NCI-H774 (cell line): Measurements from ENCODE around the gene MEGF11.
"Not testable (repeated sequence)": the region's sequence is repeated elsewhere in the genome, so short reads cannot be mapped to it uniquely, and the experiment has no call there.

Experiments
- DNase-seq: peaks from one replicate; lab custom pipeline; 2025; lab: John Stamatoyannopoulos, UW

Gene MEGF11

DNA sequence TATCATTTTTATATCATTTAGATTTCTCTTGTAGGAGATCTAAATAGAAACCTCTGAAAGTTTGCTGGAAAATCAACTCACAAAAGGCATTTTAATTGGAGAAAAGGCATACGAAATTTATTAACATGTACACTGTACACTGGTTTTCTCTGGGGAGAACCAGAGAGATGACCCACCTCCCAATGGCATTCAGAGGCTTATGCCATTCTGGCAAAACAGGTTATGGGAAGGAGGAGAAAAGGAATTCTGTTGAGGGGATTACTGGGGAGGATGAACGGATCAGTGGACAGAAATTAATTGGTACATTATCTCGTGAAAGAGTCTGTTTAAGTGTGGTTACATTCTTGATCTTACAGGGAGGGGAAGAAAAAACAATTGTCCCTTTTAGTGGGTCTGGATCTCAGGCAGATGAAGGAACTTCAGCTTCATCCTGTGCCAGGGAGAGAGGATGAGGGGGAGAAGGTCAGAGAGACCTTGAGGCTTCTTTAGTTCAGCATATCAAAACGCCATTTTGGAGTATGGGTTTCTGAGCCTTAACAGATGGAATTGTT is 367.8 kb downstream of the MEGF11 start:
- no peak for DNase-seq

DNA sequence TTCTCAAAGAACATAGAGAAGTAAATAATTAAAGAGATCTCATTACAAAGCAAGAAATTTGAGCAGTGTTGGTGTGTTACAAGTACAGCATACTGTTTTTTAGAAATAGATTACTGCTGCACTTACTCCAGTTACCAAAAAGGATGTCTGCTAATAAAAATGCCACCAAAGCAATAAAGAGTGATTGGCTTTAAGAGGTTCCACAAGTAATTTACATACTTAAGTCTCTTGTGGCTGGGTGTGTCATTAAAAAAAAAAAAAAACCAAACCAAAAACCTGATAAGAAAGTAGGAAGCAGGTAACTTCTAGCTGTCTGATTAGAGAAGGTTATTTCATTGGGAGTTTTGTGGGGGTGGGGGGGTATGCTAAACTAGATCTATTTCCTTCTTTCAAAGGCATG is 369.0 kb downstream of the MEGF11 start:
- DNase-seq, result no peak

DNA sequence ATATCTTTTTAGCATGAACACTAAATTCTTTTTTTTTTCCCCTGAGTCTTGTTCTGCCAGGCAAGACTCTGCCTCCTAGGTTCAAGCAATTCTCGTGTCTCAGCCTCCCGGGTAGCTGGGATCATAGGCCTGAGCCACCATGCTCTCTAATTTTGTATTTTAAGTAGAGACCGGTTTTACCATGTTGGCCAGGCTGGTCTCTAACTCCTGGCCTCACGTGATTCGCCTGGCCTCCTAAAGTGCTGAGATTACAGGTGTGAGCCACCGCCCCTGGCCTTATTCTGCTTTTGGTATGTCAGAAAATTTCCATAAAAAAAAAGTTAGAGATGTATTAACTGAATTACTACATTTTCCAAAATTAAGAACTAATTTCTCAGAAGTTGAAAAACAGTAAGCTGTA is 370.0 kb downstream of the MEGF11 start:
- no peak for DNase-seq

DNA sequence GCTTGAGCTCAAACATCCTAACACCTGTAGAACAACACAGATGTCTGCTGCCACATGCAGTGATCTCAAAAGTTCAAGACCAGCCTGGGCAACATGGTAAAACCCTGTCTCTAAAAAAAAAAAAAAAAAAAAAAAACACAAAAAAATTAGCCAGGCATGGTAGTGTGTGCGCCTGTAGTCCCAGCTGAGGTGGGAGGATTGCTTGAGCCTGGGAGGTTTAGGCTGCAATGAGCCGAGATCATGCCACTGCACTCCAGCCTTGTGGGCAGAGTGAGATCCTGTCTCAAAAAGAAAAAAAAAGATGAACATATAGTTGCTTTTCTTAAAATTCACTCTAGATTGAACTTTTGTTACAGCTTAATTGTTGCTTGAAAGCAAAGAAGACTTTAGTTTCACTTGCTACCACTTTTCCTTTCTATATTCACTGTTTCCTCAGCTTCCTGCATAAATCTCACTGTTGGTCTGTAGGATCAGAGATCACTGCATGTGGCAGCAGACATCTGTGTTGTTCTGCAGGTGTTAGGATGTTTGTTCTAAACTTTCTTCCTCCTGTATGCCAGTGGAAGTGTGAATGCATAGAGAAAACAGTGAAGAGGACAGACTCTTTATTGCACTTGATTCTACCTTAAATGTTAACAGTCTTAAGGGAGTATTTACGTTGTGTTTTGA is 371.6 kb downstream of the MEGF11 start:
- no peak for DNase-seq

DNA sequence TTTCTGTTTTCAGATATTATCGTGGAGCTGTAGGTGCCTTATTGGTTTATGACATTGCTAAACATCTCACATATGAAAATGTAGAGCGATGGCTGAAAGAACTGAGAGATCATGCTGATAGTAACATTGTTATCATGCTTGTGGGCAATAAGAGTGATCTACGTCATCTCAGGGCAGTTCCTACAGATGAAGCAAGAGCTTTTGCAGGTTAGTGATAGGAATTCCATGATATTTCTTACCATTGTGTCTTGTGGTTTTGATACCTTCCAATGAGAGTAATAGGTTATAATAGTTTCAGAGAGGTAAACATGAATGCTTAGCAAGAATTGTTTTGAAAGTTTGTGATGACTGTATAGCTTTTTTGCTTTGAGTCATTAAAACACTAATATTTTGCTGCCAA is 375.8 kb downstream of the MEGF11 start:
- DNase-seq, result no peak

DNA sequence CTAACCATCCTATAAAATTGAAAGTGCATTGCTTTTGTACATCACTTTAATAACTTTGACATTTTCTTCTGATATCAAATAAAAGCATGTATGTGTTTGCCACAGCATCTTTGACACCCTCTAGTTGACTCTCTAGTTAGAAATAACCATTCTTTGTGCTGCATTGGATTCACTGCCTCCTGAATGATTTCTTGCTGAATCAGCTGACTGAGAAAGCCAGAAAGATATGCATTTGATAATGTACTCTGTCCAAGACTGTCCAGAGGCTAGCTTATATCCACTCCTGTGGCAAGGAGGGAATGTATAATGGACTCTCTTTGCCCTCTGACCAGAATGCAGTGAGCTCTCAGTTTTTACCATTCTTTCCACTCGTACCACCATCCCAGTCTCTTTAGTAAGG is 378.1 kb downstream of the MEGF11 start:
- no peak for DNase-seq

DNA sequence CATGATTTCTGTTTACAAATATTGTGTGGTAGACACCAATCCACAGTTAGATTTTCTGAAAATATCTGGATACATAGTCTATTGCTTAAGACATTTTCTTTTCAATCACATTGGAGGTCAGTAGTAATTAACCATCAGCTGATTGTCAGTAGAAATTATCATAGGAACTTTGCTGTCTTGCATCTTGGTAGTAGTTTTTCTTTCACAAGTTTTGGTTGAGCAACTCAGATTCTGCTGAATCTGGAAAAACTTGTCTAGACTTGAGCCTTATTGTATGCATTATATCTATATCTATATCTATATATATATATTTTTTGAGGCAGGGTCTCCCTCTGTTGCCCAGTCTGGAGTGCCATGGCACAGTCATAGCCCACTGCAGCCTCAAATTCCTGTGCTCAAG is 380.3 kb downstream of the MEGF11 start:
- DNase-seq, result no peak

DNA sequence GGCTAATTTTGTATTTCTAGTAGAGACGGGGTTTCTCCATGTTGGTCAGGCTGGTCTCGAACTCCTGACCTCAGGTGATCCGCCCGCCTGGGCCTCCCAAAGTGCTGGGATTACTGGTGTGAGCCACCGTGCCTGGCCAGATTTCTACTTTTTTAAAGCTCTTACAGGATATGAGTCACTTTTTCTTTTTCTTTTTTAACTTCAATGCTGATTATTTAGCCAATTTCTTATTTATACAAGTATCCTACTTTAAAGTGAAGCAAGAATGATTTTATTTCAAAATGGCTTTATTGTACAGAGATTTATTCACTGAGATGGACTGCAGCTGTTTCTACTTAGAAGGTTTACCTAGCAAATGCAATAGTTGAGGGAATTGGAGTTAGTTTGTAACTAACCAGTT is 381.0 kb downstream of the MEGF11 start:
- not testable (repeated sequence) for DNase-seq

DNA sequence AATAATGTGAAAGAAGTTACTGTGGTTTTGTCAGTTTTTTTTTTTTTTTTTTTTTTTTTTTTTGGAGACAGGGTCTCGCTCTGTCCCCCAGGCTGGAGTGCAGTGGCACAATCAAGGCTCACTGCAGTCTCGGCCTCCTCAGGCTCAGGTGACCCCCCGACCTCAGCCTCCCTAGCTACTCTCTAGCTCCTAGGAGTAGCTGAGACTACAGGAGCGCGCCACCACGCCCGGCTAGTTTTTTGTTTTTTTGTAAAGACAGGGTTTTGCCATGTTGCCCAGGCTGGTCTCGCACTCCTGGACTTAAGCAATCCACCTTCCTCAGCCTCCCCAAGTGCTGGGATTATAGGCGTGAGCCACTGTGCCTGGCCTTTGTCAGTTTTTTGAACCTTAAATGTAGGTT is 381.7 kb downstream of the MEGF11 start:
- DNase-seq, result not testable (repeated sequence)

DNA sequence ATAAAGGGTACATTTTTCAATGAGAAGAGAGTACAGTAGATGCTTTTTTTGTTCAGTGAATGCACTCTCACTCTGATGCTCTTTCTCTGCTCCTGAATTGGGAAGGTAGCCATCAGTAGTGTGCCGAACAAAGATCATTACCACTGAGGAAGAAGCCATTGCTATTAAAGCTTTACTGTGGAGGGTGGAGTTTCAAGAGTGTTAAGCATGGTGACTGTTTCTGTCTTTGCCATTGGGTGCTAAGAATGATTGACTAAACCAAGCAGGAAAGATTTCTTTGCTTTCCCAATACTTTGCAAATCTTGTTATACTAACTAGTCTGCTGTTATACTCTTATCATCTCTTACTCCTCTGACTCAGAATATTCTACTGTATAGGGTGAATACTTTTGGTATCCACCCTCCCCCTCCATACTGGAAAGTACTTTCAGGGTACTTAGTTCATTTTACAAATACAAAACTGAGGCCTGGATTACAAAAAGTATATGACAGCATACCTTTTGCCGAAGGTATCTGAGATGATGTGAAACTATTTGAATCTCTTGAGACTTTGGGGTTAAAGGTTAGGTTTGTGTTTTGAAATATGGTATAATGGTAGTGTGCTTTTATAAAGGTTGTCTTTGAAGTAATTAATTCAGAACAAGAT is 382.5 kb downstream of the MEGF11 start:
- DNase-seq, result no peak

DNA sequence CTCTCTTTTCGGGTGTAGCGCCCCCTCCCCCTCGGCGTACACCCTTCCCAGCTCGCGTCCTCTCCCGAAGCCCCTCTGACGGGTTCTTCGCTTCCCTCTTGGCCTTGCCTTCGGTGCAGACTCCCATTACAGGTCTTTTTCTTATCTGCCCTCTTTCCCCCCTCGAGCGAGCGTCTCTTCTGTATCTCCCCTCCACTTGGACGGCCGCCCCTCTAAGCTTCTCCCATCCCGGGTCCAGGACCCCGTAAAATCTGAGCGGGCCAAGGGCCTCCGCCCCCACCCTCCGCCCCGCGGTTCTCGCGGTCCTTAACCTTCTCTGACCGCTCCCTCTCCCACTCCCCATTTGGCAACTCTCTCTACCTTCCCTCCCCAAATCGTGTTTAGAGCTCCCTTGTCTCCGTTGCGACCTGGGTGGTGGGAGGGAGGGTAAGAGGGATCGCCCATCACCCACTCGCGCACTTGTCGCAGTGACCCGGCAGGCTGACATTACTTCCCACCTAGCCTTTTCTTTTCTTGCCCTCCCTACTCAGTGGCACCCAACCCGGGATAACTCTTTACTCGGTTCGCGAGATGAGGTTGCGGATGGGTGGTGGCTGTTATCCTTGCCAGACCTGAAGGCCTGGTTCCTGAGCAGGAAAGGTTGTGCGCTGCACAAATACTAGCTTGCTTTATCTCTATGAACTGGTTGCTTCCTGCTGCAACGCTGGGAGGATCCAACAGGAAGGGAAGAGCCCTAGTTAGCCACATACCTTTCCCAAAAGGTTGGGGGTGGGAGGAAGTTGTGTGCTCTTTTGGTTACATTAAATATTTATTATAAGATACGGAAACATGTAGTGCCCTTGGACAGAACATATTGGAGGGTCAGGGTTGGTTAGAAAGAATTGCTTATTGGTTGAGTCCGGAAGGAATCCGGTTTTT is 383.3 kb downstream of the MEGF11 start:
- DNase-seq, result peak; percentile 3

DNA sequence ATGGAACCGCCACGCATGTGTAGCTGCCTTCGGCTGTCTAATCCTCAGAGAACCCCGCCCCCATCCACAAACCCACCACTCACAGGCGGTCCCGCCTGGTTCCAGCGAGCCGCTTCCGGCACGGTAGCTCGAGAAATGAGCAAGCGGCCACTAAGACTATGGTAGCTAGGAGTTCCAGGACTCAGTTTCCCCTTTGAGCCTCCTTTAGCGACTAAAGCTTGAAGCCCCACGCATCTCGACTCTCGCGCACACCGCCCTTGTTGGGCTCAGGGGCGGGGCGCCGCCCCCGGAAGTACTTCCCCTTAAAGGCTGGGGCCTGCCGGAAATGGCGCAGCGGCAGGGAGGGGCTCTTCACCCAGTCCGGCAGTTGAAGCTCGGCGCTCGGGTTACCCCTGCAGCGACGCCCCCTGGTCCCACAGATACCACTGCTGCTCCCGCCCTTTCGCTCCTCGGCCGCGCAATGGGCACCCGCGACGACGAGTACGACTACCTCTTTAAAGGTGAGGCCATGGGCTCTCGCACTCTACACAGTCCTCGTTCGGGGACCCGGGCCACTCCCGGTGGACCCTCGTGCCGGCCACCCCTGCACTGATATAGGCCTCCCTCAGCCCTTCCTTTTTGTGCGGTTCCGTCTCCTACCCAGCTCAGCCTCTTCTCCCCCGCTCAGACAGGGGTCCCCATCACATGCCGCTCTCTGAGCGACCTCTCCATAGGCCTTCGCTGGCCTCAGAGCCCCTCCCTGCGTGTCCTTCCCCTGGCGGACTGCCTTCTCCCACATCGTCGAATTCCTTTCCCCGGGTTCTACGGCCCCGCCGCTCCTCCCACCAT is 384.2 kb downstream of the MEGF11 start, which contains the start of gene RAB11A:
Gene RAB11A, plus strand, starts transcription at position 366 of the 828 bp plus-strand sequence. Its CDS starts 95 bp downstream, at position 461.
- DNase-seq, result peak; percentile 93

DNA sequence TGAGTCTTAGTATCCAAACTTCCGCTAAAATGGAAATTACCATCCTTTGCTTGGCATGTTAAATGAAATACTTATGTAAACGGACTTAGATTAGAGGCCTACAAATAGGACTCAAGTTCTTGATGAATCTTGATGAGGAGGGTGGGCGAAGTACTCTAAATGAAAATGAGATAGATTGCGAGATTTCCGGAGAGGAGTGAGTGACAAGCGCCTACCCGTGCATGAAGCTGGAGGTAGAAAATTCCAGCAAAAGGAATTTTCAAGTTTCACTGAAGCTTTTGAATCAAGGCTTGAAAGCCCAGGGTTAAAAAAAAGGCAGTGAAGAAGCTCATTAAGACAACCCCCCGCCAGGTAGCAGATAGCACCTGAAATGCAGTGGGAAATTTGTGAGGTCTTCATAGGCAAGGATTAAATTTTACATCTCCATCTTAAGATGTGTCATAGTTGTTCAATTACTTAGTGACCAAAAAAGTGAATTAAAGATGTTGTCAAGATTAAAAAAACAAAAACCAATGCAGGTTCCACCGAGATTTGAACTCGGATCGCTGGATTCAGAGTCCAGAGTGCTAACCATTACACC is 384.9 kb downstream of the MEGF11 start:
- no peak for DNase-seq

DNA sequence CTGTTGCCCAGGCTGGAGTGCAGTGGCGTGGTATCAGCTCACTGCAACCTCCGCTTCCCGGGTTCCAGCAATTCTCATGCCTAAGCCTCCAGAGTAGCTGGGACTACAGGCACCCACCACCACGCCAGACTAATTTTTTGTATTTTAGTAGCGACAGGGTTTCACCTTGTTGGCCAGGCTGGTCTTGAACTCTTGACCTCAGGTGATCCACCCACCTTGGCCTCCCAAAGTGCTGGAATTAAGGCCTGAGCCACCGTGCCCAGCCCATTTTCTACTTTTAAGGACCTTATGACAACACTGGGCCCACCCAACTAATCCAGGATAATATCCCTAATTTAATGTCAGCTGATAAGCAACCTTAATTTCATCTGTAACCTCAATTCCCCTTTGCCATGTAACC is 385.6 kb downstream of the MEGF11 start:
- not testable (repeated sequence) for DNase-seq

DNA sequence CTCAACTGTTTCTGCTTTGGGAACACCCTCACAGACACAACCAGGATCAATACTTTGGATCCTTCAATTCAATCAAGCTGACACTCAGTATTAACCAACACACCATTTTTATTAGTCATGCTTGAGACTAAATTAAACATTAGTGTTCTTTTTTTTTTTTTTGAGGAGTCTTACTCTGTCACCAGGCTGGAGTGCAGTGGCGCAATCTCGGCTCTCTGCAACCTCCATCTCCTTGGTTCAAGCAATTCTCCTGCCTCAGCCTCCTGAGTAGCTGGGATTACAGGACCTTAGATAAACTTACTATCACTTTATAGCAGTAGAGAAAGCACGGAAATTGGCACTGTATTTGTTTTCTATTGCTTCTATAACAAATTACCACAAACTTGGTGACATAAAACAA is 386.3 kb downstream of the MEGF11 start:
- no peak for DNase-seq

DNA sequence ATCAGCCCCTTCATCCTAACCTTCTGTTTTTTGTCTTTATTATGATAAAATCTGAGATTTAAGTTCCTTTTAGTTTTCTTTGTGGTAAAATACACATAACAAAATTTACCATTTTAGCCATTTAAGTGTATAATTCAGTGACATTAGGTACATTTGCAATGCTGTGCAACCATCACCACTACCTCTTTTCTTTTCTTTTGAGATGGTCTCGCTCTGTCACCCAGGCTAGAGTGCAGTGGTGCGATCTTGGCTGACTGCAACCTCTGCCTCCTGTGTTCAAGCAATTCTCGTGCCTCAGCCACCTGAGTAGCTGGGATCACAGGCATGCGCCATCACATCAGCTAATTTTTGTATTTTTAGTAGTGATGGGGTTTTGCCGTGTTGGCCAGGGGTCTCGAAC is 390.4 kb downstream of the MEGF11 start:
- DNase-seq, result no peak

DNA sequence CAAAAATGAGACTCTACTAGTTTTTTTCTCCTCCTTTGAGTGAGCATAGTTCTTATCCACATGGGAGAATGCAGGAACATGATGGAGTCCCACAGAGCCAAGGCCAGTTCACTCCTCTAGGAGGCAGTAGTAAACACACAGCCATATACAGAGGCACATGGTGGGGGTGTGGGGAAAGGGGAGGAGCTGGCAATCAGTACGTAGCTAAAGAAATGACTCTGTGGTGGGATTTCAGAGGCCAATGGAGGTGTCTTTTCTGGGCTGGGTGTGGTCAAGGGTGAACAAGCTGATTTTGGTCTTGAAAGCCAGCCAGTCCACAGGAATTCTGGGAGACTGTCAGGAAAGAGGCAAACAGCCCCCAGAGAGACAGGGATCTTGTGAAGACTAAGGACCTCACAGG is 390.9 kb downstream of the MEGF11 start:
- DNase-seq, result no peak

DNA sequence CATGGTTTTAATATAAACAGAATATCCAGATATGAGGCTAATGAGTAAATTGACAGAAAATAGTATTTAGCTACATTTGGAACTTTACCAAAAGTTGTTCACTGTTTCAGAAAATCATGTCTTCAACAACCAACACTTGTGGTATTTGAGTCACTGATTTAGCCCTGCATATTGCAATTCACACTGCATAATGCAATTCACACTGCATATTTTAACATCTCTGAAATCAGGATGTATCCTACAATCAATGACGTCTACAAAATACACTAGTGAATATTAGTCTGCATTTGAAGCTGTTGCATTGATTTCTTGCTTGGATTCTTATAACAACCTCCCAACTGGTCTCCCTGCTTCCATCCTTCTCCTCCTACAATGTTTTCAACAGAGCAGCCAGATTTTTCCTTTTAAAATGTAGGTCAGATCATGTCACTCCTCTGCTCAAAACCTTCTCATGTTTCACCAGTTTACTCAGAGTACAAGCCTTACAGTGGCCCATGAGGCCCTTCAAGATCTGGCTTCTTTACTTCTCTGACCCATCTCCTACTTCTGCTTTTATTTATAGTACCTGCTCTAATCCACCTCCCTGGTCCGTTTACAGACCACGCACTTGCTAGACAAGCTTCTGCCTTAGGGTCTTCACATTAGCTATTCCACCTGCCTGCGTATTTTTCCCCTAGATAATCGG is 395.7 kb downstream of the MEGF11 start:
- no peak for DNase-seq

DNA sequence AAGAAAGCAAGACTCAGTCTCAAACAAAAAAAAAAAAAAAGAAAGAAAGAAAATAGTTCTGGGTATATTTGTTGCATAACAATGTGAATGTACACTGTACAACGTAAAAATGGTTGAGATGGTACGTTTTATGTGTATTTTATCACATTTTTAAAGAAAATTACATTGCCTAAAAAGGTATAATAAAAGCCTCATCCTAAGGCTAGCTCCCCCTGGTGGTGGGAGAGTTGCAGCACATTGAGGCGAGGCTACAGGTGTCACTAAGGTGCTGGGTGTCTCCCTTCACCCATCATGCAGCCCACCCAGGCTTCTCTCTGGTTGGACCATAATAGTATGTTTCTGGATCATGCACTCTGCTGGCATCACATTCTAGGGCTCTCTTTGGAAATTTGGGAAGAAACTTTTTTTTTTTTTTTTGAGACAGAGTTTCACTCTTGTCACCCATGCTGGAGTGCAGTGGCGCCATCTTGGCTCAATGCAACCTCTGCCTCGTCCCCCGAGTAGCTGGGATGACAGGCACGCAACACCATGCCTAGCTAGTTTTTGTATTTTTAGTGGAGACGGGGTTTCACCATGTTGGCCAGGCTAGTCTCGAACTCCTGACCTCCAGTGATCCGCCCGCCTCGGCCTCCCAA is 396.6 kb downstream of the MEGF11 start:
- DNase-seq, result peak; percentile 33

DNA sequence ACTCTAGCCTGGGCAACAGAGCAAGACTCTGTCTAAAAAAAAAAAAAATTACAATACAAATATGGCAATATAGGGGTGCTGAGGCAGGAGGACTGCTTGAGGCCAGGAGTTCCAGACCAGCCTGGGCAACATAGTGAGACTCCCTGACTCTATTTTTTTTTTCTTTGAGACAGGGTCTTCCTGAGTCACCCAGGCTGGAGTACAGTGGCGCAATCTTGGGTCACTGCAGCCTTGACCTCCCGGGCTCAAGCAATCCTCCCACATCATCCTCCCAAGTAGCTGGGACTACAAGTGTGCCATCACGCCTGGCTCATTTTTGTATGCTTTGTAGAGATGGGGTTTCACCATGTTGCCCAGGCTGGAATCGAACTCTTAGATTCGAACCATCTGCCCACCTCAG is 401.6 kb downstream of the MEGF11 start:
- DNase-seq, result no peak
